NCI-H2029 treated with DMSO at 0.1 percent for 48 hours (cell line): ENCODE measurements around the gene CADM1.
A peak's percentile ranks its signal among the peaks of the same experiment; 100 is the strongest.

Experiments used
- DNase-seq: peaks from one replicate; lab custom pipeline; 2025; lab: John Stamatoyannopoulos, UW

CADM1 gene

DNA sequence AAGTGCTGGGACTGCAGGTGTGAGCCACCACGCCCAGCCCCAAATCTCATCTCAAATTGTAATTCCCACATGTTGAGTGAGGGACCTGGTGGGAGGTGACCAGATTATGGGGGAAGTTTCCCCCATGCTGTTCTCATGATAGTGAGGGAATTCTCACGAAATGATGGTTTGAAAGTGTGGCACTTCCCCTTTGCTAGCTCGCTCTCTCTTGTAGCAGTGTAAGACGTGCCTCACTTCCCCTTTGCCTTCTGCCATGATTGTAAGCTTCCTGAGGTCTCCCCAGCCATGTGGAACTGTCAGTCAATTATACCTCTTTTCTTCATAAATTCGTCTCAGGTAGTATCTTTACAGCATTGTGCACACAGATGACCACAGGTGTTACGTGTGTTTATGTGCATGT, 357.8 kb downstream of the CADM1 start:
- DNase-seq = no peak

DNA sequence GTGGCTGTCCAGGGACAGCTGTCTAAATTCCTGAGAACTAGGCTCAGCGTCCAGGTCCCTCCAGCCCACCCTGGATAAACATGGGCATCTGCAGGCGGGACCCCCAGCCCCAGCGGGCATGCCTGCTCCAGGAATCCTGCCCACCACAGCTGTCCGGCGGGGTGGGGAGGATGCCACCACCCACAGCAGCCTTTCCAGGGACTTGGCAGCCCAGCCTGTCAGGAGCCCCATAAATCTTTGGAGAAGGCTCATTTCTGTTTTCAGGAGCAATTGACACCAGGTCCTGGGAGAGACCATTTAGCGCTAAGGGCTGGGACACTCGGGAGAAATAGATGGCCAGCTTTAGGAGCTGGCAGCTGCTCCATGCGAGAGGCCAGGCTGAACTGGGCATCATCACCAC, 358.9 kb downstream of the CADM1 start:
- peak; percentile 48 for DNase-seq

DNA sequence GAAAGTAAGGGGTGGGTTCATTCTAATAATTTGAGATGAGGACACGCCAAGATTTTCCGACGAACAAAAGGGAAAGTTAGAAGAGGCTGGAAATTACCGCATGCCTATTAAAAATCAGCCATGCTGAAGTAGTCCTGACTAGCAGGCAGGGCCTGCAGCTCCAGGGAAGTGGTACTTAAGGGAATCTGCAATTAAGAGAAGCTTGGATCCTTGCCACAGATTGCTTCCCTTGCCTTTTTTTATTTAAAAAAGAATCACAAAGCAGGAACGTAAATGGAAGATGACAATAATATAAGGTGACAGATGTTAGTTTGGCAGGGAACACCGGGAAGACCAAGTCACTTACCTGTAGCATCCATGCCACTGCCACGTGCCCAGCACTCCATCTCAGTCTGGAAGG, 359.3 kb downstream of the CADM1 start:
- peak; percentile 85 for DNase-seq

DNA sequence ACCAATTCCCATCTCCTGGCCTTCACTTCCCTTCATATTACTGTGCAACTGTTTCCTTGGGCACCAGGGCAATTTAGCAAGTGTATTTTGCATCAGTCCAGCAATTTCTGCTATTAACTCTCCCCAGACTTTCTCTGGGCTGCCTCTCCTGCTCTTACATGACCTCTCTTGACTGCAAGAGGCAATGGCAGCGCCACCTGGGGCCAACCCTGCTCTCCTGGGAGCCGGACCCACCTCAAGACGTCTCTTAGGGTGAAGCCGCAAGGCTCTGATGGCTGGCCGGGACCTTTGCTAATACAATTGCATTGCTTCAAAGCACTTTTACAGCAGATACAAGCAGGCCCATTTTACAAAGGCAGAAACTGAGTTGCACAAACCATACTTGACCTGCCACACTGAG, 360.2 kb downstream of the CADM1 start:
- no peak for DNase-seq

DNA sequence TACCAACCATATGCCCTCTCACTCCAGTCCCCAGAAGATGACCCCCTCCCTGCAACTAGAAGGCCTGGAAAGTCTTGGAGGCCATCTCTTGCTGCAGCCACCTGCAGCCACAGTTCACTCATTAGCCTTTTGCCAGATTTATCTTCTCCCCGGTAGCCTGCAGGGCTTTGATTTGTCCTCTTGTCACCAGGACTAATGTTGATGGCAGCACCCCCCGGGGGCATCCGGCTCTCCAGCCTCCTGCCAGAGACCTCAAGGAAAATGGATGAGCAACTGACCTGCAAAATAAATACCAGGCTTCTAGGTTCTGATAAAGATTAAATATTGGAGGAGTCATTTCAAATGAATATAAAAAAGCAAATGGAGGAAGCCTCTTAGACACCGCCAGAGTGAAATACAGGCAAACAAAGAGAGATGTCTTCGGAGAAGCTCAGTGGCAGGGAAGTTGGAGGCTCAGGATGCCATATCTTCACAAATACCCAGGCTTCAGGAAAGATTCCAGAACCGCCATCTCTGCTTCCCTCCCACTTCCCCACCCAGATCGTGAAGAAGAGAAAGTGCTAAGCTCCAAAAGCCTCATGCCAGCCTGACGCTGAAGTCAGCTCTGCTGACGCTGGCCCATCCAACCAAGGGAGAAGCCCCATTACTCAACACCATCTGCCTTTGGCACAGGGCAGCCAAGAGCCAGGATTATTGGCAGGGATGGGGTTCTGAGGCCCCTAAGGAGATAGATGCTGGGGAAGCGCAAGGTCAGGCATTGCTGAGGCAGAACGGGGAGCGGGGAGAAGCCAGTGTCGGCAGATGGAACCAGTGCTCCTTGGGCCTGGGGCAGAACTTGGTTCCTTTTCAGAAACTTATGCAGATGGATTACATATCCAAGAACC, 362.7 kb downstream of the CADM1 start:
- no peak for DNase-seq

DNA sequence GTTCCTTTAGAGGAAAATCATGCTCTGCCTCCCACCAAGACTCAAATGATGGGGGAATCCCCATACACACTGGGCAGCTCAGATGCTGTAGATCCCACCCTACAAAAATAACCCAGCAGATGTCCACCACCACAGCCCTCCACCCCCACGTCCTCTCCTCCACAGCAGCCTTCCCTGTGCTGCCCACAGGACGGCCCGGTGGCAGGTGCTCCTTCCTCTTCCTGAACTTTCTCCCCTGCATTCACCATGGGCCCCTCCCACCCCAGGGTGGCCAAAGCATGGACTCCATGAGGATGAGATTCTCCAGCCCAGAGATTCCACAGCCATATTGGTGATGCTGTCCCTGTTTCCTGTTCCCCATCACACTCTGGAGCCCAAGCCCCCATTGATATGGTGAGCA, 368.3 kb downstream of the CADM1 start:
- DNase-seq = no peak

DNA sequence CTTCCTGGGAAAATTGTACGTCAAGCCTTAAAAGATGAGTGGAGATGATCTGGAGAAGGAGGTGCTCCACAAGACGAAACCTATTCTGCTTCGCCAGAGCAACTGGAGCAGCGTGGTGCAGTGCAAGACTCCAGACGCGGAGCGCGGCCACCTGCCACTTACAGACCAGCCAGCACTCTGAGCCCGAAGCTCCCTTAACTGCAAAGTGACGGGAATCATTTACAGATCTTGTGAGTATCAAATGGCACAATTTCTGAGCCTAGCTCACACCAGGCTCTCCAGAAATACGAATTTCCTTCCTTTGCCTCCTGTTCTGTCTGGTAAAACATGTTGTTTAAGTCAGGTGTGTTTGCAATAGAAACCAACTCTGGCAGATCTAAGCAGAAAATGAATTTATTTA, 369.3 kb downstream of the CADM1 start:
- no peak for DNase-seq

DNA sequence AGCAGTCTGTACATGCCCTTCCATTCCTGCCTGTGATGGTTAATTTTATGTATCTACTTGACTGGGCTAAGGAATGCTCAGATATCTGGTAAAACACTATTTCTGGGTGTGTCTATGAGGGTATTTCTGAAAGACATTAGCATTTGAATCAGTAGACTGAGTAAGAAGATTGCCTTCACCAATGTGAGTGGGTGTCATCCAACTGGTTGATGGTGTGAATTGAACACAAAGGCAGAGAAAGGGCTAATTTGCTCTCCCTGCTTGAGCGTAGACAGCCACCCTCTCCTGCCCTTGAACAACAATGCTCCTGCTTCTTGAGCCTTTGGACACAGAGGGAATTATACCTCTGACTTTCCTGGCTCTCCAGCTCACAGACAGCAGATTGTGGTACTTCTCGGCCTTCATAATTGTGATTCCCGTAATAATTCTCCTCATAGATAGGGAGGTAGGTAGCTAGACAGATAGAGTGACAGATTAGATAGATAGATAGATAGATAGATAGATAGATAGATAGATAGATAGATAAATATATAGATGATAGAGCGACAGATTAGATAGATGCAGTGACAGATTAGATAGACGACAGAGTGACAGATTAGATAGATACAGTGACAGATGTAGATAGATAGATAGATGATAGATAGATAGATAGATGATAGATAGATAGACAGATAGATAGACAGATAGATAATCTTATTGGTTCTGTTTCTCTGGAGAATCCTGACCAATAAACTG, 370.6 kb downstream of the CADM1 start:
- DNase-seq = no peak

DNA sequence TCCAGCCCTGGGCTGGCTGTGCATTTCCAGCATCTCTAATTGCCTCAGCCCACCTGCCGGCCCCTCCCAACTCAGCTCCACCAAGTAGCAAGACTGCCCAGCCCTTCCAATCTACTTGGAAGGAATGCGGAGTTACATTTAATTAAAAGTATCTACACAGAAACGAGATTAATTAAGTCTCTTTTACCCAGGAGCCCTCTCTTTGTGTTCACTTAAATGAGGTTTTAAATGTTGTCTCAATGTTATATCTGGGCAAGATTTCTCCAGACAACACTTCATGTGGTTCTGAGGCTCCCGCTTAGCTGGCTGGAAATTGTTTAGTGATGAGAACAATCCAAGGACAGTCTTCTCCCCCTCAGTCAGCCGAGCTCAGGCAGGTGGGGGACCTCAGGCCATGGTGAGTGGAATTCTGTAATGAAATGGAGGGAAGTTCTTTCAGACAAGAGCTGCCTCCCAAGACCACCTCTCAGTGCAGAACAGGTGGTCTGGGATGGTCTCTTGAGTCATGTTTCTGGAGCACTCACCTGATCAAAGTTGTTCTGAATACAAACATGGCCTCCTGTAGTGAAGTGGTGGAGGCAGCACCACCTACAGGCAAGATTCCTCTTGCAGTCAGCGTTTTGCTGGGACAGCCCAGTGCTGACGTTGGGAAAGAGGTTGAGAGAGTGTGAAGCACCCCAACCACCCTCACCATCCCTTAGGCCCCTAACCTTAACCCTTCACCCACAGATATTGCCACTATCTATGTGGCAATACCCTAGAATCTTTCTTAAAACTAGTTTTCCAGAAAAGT, 371.6 kb downstream of the CADM1 start:
- DNase-seq = no peak

DNA sequence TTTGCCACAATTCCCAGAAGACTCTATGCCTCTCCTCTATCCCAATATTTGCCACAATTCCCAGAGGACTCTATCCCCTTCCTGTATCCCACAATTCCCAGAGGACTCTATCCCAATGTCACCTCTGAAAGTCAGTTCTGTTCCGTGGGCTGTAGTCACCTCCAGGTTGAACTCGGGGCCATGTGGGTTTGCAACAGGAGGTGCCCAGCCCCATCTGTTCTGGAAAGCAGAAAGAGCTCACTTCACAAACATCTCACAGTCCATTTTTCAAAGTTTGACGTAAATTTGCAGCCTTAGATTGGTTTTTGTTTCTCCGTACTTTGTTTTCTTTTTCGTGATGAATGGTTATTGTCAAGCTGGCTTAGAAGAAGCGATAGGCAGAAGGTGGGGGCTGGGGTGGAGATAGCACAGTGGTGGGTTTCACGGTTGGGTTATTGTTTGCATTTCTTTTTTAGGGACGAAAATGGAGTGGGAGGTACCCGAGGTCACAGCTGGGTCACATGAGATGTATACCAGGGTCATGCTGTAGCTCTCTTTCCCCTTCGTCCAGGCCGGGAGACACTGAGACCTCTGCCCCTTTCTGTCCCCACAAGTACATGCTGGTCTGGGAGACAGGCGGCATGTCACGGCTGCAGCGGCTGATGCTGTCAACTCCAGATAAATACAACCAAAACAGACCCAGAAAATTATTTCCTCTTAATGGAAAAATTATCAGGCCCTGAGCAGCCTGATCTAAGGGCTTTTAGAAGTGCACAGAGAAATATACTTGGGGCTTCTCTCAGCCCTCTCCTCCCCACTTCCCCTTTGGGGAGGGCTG, 374.5 kb downstream of the CADM1 start:
- no peak for DNase-seq

DNA sequence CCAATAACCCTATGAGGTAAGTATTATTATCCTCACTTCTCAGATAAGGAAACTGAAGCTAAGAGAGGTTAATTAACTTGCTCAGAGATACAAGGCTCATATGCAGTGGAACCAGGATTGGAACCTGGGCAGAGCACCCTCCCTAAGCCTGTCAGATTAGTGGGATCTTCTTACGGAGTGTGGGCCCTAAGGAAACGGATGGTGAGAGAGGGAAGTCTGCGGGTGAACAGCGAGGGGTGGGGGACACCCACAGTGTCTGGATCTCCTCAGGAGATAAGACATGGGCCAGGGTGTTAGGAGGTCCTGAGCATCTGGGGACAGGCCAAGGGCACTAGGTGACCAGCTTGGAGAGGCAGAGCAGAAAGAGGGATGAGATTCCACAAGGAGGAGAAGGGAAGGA, 376.0 kb downstream of the CADM1 start:
- no peak for DNase-seq

DNA sequence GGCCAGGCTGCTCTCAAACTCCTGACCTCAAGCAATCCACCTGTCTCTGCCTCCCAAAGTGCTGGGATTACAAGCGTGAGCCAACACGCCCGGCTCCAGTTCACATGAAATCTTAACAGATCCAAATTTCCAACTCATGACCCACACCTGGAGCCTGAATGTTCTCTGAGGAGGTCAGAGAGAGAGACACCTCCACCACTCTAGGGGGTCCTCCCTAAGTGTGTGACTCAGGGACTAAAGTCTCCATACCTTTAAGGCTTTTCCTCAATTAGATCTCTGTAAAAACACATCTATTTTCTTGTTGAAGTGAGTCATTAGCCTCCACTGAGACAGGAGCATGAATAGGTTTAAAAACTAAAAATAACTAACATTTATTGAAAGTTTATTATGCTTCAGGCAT, 376.4 kb downstream of the CADM1 start:
- no peak for DNase-seq

DNA sequence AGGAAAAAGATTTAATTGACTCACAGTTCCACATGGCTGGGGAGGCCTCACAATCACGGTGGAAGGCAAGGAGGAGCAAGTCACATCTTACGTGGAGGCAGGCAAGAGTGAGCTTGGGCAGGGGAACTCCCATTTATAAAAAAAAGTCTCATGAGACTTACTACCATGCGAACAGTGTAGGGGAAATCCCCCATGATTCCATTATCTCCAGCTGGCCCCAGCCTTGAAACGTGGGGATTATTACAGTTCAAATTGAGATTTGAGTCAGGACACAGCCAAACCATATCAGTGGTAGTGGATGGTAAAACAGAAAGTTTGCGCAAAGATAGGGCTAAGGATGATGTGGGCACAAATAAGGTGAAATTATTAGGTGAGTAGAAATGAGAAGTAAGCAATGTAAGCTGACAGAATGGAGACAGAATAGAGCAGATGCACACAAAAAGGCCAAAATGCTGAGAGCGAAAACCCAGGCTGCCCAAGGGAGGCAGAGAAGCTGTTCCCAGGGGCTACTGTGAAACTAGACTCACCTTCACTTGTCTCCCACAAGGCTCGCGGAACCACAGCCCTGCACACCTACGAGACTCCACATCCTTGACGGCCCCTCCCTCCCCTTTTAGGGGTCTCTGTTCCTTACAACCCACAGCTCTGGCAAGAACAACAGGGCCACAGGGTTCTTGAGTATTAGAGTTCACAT, 377.6 kb downstream of the CADM1 start:
- DNase-seq = no peak

DNA sequence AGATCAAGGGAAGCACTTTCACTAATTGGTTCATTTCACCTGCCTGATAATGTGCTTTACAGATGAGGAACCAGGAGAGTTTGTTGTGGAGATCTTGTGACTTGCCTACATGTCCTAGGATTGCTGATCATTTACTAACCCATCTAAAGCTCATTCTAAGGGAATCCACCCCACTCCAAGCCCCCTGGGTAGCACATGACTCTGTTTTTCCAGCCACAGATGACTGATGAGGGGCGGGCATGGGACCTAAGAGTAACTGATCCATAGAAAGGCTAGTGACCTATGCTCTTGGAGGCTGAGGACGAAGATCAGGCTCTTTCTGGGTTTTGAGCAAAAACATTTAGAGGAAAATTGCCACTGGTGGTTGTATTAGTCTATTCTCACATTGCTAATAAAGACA, 378.1 kb downstream of the CADM1 start:
- no peak for DNase-seq

DNA sequence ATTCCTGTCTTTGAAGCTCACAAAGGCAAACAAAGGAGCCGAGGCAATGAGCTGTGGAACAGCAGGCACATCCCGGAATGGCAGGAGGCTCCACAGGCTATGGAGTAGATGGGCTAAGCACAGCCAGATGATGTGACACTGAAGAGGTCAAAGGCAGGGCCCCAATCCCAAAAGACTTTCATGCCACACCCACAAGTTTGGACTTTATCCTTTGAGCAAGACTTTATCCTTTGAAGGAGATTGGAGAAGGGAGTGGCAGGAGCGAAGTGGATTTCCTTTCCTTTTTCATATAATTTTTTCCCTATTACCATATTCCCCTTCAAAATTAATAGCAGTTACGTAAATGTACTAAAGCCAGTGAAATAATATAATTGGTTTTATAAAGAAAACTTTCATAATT, 379.4 kb downstream of the CADM1 start:
- no peak for DNase-seq

DNA sequence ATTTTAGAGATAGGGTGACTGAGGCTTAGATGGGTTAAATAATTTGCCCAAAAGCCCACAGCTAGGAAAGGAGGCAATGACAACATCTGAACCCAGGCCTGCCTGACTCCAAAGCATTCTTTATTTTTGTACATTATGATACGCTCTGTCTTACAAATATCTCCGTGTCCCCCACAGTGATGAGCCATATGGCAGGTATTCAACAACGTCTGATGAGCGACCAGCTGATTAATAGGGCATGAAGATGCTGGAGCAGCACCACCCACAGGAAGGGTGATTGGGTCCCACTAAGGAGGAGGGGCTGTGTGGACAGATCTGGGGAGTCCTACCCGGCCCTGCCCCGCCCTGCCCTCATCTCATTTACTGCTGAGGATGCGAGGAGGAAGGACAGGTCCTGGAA, 380.6 kb downstream of the CADM1 start:
- DNase-seq = no peak

DNA sequence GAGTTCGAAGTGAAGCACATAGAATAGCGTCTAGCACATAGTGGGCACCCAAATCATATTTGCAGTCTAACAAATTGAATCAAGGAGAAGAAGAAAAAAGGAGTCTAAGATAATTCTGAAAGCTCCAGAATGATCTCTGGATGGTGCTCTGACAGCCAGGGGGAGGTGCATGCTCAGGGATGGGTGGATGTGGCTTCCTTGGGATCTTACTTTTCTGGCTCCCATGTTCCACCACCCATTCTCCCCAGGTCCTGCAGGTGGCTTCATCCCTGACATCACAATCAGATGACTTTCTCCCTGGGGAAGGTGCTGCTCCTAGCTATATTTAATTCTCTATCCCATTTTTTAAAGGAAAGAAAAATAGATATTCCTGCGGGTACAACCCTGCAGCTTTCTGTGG, 381.9 kb downstream of the CADM1 start:
- DNase-seq = no peak
